Hepatocyte (in vitro differentiated cells): Measurements from ENCODE around the gene PDSS2.

Source experiments
- EZH2phosphoT487 ChIP-seq: fragments of 200-600 bp; sonication (generic); IDR thresholded peaks from one replicate; pipeline ENCODE4 v1.6.1; 2018; ENCODE audit warnings: antibody characterized with exemption, mild to moderate bottlenecking, low read depth, moderate library complexity; ENCODE audit not compliant: unreplicated experiment, severe bottlenecking
- TF ChIP-seq, protein P1 (sequence below): fragments of 200-600 bp; sonication (generic); IDR thresholded peaks from 2 replicates; pipeline ENCODE4 v1.5.1; 2016; ENCODE audit warnings: antibody characterized with exemption, mild to moderate bottlenecking; ENCODE audit not compliant: poor library complexity

DNA sequence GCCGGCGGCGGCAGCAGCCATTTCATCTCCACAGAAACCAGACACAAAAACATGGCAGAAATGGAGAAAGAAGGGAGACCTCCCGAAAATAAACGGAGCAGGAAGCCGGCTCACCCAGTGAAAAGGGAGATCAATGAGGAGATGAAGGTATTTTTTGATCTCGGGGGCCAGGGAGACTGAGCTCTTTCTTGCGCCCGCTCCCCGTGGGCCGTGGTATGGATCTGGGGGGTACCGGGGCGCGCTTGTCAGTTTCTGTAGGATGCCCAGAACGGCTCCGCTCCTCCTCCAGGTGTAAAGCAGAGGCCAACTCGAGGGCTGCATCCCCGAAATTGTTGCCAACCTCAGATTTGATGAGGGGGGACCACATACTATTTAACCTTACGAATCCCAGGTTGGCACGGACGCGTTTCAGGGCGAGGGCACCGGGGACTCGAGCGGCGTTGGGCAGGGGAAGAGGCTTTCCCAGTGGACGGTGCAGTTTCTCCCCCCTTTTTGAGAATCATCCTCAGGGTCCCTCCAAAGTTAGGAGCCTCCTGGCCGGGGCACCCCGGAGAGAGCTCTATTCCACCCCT lies 31.3 kb upstream of the PDSS2 start:
- no peak for TF ChIP-seq EZH2phosphoT487
- TF ChIP-seq, protein P1, sequence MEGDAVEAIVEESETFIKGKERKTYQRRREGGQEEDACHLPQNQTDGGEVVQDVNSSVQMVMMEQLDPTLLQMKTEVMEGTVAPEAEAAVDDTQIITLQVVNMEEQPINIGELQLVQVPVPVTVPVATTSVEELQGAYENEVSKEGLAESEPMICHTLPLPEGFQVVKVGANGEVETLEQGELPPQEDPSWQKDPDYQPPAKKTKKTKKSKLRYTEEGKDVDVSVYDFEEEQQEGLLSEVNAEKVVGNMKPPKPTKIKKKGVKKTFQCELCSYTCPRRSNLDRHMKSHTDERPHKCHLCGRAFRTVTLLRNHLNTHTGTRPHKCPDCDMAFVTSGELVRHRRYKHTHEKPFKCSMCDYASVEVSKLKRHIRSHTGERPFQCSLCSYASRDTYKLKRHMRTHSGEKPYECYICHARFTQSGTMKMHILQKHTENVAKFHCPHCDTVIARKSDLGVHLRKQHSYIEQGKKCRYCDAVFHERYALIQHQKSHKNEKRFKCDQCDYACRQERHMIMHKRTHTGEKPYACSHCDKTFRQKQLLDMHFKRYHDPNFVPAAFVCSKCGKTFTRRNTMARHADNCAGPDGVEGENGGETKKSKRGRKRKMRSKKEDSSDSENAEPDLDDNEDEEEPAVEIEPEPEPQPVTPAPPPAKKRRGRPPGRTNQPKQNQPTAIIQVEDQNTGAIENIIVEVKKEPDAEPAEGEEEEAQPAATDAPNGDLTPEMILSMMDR = no peak
